ENCODE data around the gene LRRC75A. TPM values are rescaled to one million over a fixed set of nuclear protein-coding genes. Genes with fewer than 3 reads are reported as not detected.

The LRRC75A gene
- total and polyA plus RNA-seq, 8 donors: 1.1 to 306 (median 3.7) TPM

- Histone ChIP-seq H3K36me3 (no peaks in the 10 kb centered on the region), H3K27me3 (no peaks in the 10 kb centered on the region), H3K4me1 (peaks cover 33 to 69% (median 53%) of the 10 kb centered on the region in 4 donors), H3K4me3 (no peak overlapping the region), H3K9me3 (no peaks in the 10 kb centered on the region), H3K27ac (no peak overlapping the region)
- intact Hi-C loops (cut with DNase I; ENCODE audit: low total_unique reads): no loop called here
- DNase-seq: no peak
- 85 to 94% (median 88%) methylated on average over 3 to 4 of the region's 4 CpGs for WGBS, 5 donors
- TF ChIP-seq CTCF (IDR thresholded peaks at IDR 0.05) (no peak), POLR2AphosphoS5 (IDR thresholded peaks at IDR 0.05) (no peak), POLR2A (IDR thresholded peaks at IDR 0.05) (no peak), EP300 (IDR thresholded peaks at IDR 0.05) (no peak)
These were observed 3.0 kb downstream of the LRRC75A start for GRCh38 chr17:16488968-16489337.

GRCh38 chr17:16488186-16488967 is 3.6 kb downstream of the LRRC75A start:
- Histone ChIP-seq H3K9me3 (no peaks in the 10 kb centered on the region), H3K4me3 (no peak overlapping the region), H3K36me3 (no peaks in the 10 kb centered on the region), H3K4me1 (peaks cover 33 to 69% (median 53%) of the 10 kb centered on the region in 4 donors), H3K27ac (no peak overlapping the region), H3K27me3 (no peaks in the 10 kb centered on the region)
- DNase-seq: peak; percentile 36 to 75
- TF ChIP-seq EP300 (IDR thresholded peaks at IDR 0.05): no peak
- peak in 1 of 3 donors; percentile 39 for TF ChIP-seq POLR2AphosphoS5 (IDR thresholded peaks at IDR 0.05)
- no peak for TF ChIP-seq POLR2A (IDR thresholded peaks at IDR 0.05)
- TF ChIP-seq CTCF (IDR thresholded peaks at IDR 0.05): no peak
- intact Hi-C loops (cut with DNase I; ENCODE audit: low total_unique reads): no loop called here
- WGBS, 5 donors: 56 to 69% (median 66%) methylated on average over 8 of the region's 8 CpGs

GRCh38 chr17:16486373-16487250 is 5.4 kb downstream of the LRRC75A start:
- Histone ChIP-seq H3K27me3 (no peaks in the 10 kb centered on the region), H3K4me1 (peaks cover 27 to 61% (median 45%) of the 10 kb centered on the region in 4 donors), H3K27ac (peak overlapping the region; percentile 57 to 74 (median 73)), H3K36me3 (no peaks in the 10 kb centered on the region), H3K9me3 (no peaks in the 10 kb centered on the region), H3K4me3 (peak overlapping the region; percentile 5 to 21 (median 13))
- peak; percentile 81 to 97 for DNase-seq
- intact Hi-C loops (cut with DNase I; ENCODE audit: low total_unique reads): no loop called here
- TF ChIP-seq POLR2AphosphoS5 (IDR thresholded peaks at IDR 0.05): peak; percentile 31 to 78 (median 76)
- peak in 1 of 4 donors; percentile 12 for TF ChIP-seq POLR2A (IDR thresholded peaks at IDR 0.05)
- no peak for TF ChIP-seq CTCF (IDR thresholded peaks at IDR 0.05)
- TF ChIP-seq EP300 (IDR thresholded peaks at IDR 0.05): no peak
- 34 to 39% (median 35%) methylated on average over 24 of the region's 24 CpGs for WGBS, 5 donors

GRCh38 chr17:16484445-16485175 is 7.4 kb downstream of the LRRC75A start:
- TF ChIP-seq CTCF (IDR thresholded peaks at IDR 0.05): no peak
- TF ChIP-seq POLR2AphosphoS5 (IDR thresholded peaks at IDR 0.05): no peak
- TF ChIP-seq POLR2A (IDR thresholded peaks at IDR 0.05): no peak
- TF ChIP-seq EP300 (IDR thresholded peaks at IDR 0.05): no peak
- WGBS, 5 donors: 73 to 86% (median 81%) methylated on average over 19 of the region's 19 CpGs
- Histone ChIP-seq H3K27ac (no peak overlapping the region), H3K4me1 (peaks cover 16 to 41% (median 32%) of the 10 kb centered on the region in 4 donors), H3K36me3 (no peaks in the 10 kb centered on the region), H3K4me3 (no peak overlapping the region), H3K9me3 (no peaks in the 10 kb centered on the region), H3K27me3 (no peaks in the 10 kb centered on the region)
- intact Hi-C loops (cut with DNase I; ENCODE audit: low total_unique reads): no loop called here
- DNase-seq: peak in 1 of 2 donors; percentile 43

Data from stomach (tissue), 9 donors.